Measurements from ENCODE around the gene SVOPL.

SVOPL gene

GRCh38 chr7:138654616-138655015, 46.5 kb downstream of the SVOPL start:
- no peak overlapping the region for H3K27ac ChIP-seq
- no peak for TF ChIP-seq CTCF (IDR thresholded peaks at IDR 0.05; ENCODE audit: low read depth, low read length)
- H3K36me3 ChIP-seq = no peaks in the 10 kb centered on the region
- no peak overlapping the region for H3K4me3 ChIP-seq (ENCODE audit: low read depth, low read length)
- no peaks in the 10 kb centered on the region for H3K27me3 ChIP-seq (ENCODE audit: insufficient read depth, low read depth, severe bottlenecking)
- H3K9me3 ChIP-seq (ENCODE audit: severe bottlenecking) = no peaks in the 10 kb centered on the region
- no peak for DNase-seq

GRCh38 chr7:138649506-138649905, 51.7 kb downstream of the SVOPL start:
- Histone ChIP-seq H3K4me3 (ENCODE audit: low read depth, low read length) (no peak overlapping the region), H3K36me3 (no peaks in the 10 kb centered on the region), H3K27me3 (ENCODE audit: insufficient read depth, low read depth, severe bottlenecking) (no peaks in the 10 kb centered on the region), H3K27ac (no peak overlapping the region), H3K9me3 (ENCODE audit: severe bottlenecking) (no peaks in the 10 kb centered on the region)
- no peak for DNase-seq
- no peak for TF ChIP-seq CTCF (IDR thresholded peaks at IDR 0.05; ENCODE audit: low read depth, low read length)

GRCh38 chr7:138645284-138645683, 55.9 kb downstream of the SVOPL start:
- TF ChIP-seq CTCF (IDR thresholded peaks at IDR 0.05; ENCODE audit: low read depth, low read length) = peak; percentile 38; the same call in 1 of the 2 replicates

GRCh38 chr7:138632826-138633602, 68.1 kb downstream of the SVOPL start:
- no peak for TF ChIP-seq CTCF (IDR thresholded peaks at IDR 0.05; ENCODE audit: low read depth, low read length)
- DNase-seq = no peak
- H3K36me3 ChIP-seq = no peaks in the 10 kb centered on the region
- no peaks in the 10 kb centered on the region for H3K9me3 ChIP-seq (ENCODE audit: severe bottlenecking)
- H3K27me3 ChIP-seq (ENCODE audit: insufficient read depth, low read depth, severe bottlenecking) = no peaks in the 10 kb centered on the region
- no peak overlapping the region for H3K4me3 ChIP-seq (ENCODE audit: low read depth, low read length)
- H3K27ac ChIP-seq = no peak overlapping the region

More at GRCh38 chr7:138645284-138645683, 55.9 kb downstream of the SVOPL start:
- DNase-seq = no peak
- Histone ChIP-seq H3K27ac (no peak overlapping the region), H3K9me3 (ENCODE audit: severe bottlenecking) (no peaks in the 10 kb centered on the region), H3K36me3 (no peaks in the 10 kb centered on the region), H3K4me3 (ENCODE audit: low read depth, low read length) (no peak overlapping the region), H3K27me3 (ENCODE audit: insufficient read depth, low read depth, severe bottlenecking) (no peaks in the 10 kb centered on the region)

GRCh38 chr7:138632384-138632783, 68.8 kb downstream of the SVOPL start:
- Histone ChIP-seq H3K27ac (no peak overlapping the region), H3K9me3 (ENCODE audit: severe bottlenecking) (no peaks in the 10 kb centered on the region), H3K27me3 (ENCODE audit: insufficient read depth, low read depth, severe bottlenecking) (no peaks in the 10 kb centered on the region), H3K36me3 (no peaks in the 10 kb centered on the region), H3K4me3 (ENCODE audit: low read depth, low read length) (no peak overlapping the region)
- TF ChIP-seq CTCF (IDR thresholded peaks at IDR 0.05; ENCODE audit: low read depth, low read length) = no peak
- DNase-seq = no peak
